IPS DF 6.9 (cell line): ENCODE data around the gene TENM4.

Experiments used
- DNase-seq: peaks from one replicate; pipeline ENCODE4 v3.0.0-alpha.2; 2013; ENCODE audit warnings: low read depth, low spot score
- H3K27ac ChIP-seq: one replicate; pipeline ENCODE4 v1.5.1; 2013; ENCODE audit warnings: low read length, control low read depth
- H3K27me3 ChIP-seq: 2 replicates; pipeline ENCODE4 v1.6.1; 2013; ENCODE audit warnings: mild to moderate bottlenecking, low read length; ENCODE audit not compliant: control insufficient read depth, insufficient read depth
- H3K36me3 ChIP-seq: 2 replicates; pipeline ENCODE4 v1.6.1; 2013; ENCODE audit warnings: low read length; ENCODE audit not compliant: control insufficient read depth, insufficient read depth
- H3K4me1 ChIP-seq: 2 replicates; pipeline ENCODE4 v1.6.1; 2013; ENCODE audit warnings: low read length; ENCODE audit not compliant: control insufficient read depth, insufficient read depth
- H3K4me3 ChIP-seq: 2 replicates; pipeline ENCODE4 v1.5.1; 2013; ENCODE audit warnings: mild to moderate bottlenecking, low read length
- H3K9me3 ChIP-seq: 2 replicates; pipeline ENCODE4 v1.6.1; 2013; ENCODE audit warnings: low read length, inconsistent platforms; ENCODE audit not compliant: control insufficient read depth, insufficient read depth
- WGBS: extraction: QIAGEN DNeasy Blood & Tissue Kit; methylation state at CpG from one replicate; pipeline ENCODE4 v1.1.7; 2013; ENCODE audit warnings: mixed read lengths, missing lambda C conversion rate; ENCODE audit not compliant: insufficient read length, insufficient coverage; 5-methylcytosine and 5-hydroxymethylcytosine counted together

The TENM4 gene

GRCh38 chr11:79069504-79069903, 371.3 kb downstream of the TENM4 start:
- DNase-seq = no peak
- no peaks in the 10 kb centered on the region for H3K27me3 ChIP-seq
- H3K4me3 ChIP-seq = no peak overlapping the region
- no peaks in the 10 kb centered on the region for H3K9me3 ChIP-seq
- no peak overlapping the region for H3K27ac ChIP-seq
- WGBS = no CpG with 5 or more reads among the region's 30 CpGs
- H3K4me1 ChIP-seq = peaks cover 6% of the 10 kb centered on the region; the same call in 1 of the 2 replicates
- no peaks in the 10 kb centered on the region for H3K36me3 ChIP-seq

- peaks cover 9% of the 10 kb centered on the region for H3K4me1 ChIP-seq
- DNase-seq = no peak
- no peaks in the 10 kb centered on the region for H3K27me3 ChIP-seq
- no peak overlapping the region for H3K4me3 ChIP-seq
- WGBS = no CpG with 5 or more reads among the region's 1 CpG
- H3K27ac ChIP-seq = no peak overlapping the region
- H3K9me3 ChIP-seq = no peaks in the 10 kb centered on the region
- no peaks in the 10 kb centered on the region for H3K36me3 ChIP-seq
These were observed 372.5 kb downstream of the TENM4 start for GRCh38 chr11:79068356-79068755.

- no CpG with 5 or more reads among the region's 6 CpGs for WGBS
- Histone ChIP-seq H3K9me3 (no peaks in the 10 kb centered on the region), H3K4me3 (no peak overlapping the region), H3K27ac (no peak overlapping the region), H3K27me3 (no peaks in the 10 kb centered on the region), H3K4me1 (peaks cover 14% of the 10 kb centered on the region), H3K36me3 (no peaks in the 10 kb centered on the region)
- no peak for DNase-seq
These were observed 373.5 kb downstream of the TENM4 start for GRCh38 chr11:79067352-79067679.

GRCh38 chr11:79066456-79067351, 374.1 kb downstream of the TENM4 start:
- DNase-seq = peak; percentile 50
- no peaks in the 10 kb centered on the region for H3K36me3 ChIP-seq
- H3K27ac ChIP-seq = no peak overlapping the region
- WGBS = no CpG with 5 or more reads among the region's 28 CpGs
- peaks cover 14% of the 10 kb centered on the region for H3K4me1 ChIP-seq
- no peaks in the 10 kb centered on the region for H3K27me3 ChIP-seq
- no peak overlapping the region for H3K4me3 ChIP-seq
- H3K9me3 ChIP-seq = no peaks in the 10 kb centered on the region

GRCh38 chr11:79062814-79063762, 377.7 kb downstream of the TENM4 start:
- Histone ChIP-seq H3K9me3 (no peaks in the 10 kb centered on the region), H3K4me3 (no peak overlapping the region), H3K27me3 (no peaks in the 10 kb centered on the region), H3K36me3 (no peaks in the 10 kb centered on the region), H3K4me1 (peaks cover 16% of the 10 kb centered on the region), H3K27ac (no peak overlapping the region)
- WGBS = no CpG with 5 or more reads among the region's 16 CpGs
- DNase-seq = peak; percentile 41

- H3K27ac ChIP-seq = no peak overlapping the region
- no CpG with 5 or more reads among the region's 9 CpGs for WGBS
- H3K4me3 ChIP-seq = no peak overlapping the region
- peaks cover 11% of the 10 kb centered on the region for H3K4me1 ChIP-seq
- no peaks in the 10 kb centered on the region for H3K9me3 ChIP-seq
- DNase-seq = no peak
- H3K27me3 ChIP-seq = no peaks in the 10 kb centered on the region
- H3K36me3 ChIP-seq = no peaks in the 10 kb centered on the region
These were observed 380.5 kb downstream of the TENM4 start for GRCh38 chr11:79060081-79060953.

GRCh38 chr11:79059141-79059540, 381.7 kb downstream of the TENM4 start:
- no peaks in the 10 kb centered on the region for H3K36me3 ChIP-seq
- no peak for DNase-seq
- no peaks in the 10 kb centered on the region for H3K27me3 ChIP-seq
- H3K27ac ChIP-seq = no peak overlapping the region
- no peak overlapping the region for H3K4me3 ChIP-seq
- no CpG with 5 or more reads among the region's 4 CpGs for WGBS
- H3K9me3 ChIP-seq = no peaks in the 10 kb centered on the region
- peaks cover 11% of the 10 kb centered on the region for H3K4me1 ChIP-seq

GRCh38 chr11:79055856-79056631, 384.8 kb downstream of the TENM4 start:
- H3K9me3 ChIP-seq = no peaks in the 10 kb centered on the region
- H3K36me3 ChIP-seq = no peaks in the 10 kb centered on the region
- H3K4me3 ChIP-seq = no peak overlapping the region
- no peaks in the 10 kb centered on the region for H3K27me3 ChIP-seq
- no CpG with 5 or more reads among the region's 8 CpGs for WGBS
- peaks cover 2% of the 10 kb centered on the region; the same call in 1 of the 2 replicates for H3K4me1 ChIP-seq
- no peak for DNase-seq
- H3K27ac ChIP-seq = no peak overlapping the region

- Histone ChIP-seq H3K9me3 (no peaks in the 10 kb centered on the region), H3K27ac (no peak overlapping the region), H3K36me3 (no peaks in the 10 kb centered on the region), H3K27me3 (no peaks in the 10 kb centered on the region), H3K4me1 (no peaks in the 10 kb centered on the region), H3K4me3 (no peak overlapping the region)
- no CpG with 5 or more reads among the region's 3 CpGs for WGBS
- no peak for DNase-seq
These were observed 386.2 kb downstream of the TENM4 start for GRCh38 chr11:79054636-79055035.
